Left ventricle myocardium inferior (tissue), 1 donor: Measurements from ENCODE around the gene ATP13A2. TPM values are rescaled to one million over a fixed set of nuclear protein-coding genes. Genes with fewer than 3 reads are reported as not detected.

ENCODE experiments used
- DNase-seq: peaks from one replicate; pipeline ENCODE4 v3.0.0-alpha.2; 2020
- H3K27ac ChIP-seq: fragments of 200-600 bp; replicated peaks from 2 replicates; pipeline ENCODE4 v1.8.0; 2021
- H3K27me3 ChIP-seq: fragments of 200-600 bp; 2 replicates; pipeline ENCODE4 v1.8.0; 2021; ENCODE audit warnings: low read depth
- H3K36me3 ChIP-seq: fragments of 200-600 bp; 2 replicates; pipeline ENCODE4 v1.8.0; 2021
- H3K4me1 ChIP-seq: fragments of 200-600 bp; 2 replicates; pipeline ENCODE4 v1.8.0; 2021
- H3K4me3 ChIP-seq: fragments of 200-600 bp; 2 replicates; pipeline ENCODE4 v1.8.0; 2021; ENCODE audit warnings: mild to moderate bottlenecking, moderate library complexity
- H3K9me3 ChIP-seq: fragments of 200-600 bp; replicated peaks from 2 replicates; pipeline ENCODE4 v1.8.0; 2021
- intact Hi-C: fragments of 100-400 bp; cut with micrococcal nuclease; formaldehyde crosslinking; loops from one replicate; pipeline ENCODE4 v1.11.0; 2022
- total RNA-seq: library from RNA; stranded (reverse); fragmentation: NEBNext Ultra II Directional; extraction: Animal tissue kit (Norgen Biotek cat#: 25700); gene quantifications from one replicate; pipeline ENCODE4 v1.2.1, GENCODE V29; 2021
- TF ChIP-seq, protein P1 (sequence below): fragments of 200-600 bp; IDR thresholded peaks from 2 replicates; pipeline ENCODE4 v1.8.0; 2021; ENCODE audit warnings: antibody characterized with exemption, mild to moderate bottlenecking, borderline replicate concordance
- donor health status: DM: no; HTN: yes; CAD: no; lungs with severe emphysema.

Gene ATP13A2
- total RNA-seq, 1 donor from 2014 or later: 11.2 TPM

DNA sequence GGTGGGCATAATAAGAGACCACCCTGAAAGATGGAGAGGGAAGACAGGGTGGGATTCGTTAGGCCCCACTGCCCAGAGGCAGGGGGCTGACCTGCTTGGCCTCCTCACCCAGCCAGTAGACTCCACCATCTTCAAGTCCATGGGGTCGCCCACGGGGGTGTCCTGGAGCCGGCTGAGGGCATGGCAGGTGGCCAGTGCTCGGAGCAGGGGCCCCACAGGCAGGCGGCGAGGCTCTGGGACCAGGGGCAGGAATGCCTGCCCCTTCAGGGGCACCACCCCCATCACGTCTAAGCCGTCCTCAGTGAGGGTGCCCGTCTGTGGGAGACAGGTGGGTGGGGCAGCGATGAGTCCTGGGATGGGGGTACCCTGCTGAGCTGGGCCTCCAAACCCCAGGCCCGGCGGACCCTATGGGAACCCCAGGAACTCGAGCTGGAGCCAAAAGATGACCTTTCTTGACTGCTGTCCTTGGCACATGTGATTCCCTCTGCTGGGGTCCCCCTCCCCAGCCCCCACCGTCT, 18.1 kb downstream of the ATP13A2 start:
- Histone ChIP-seq H3K36me3 (peaks cover 69% of the 10 kb centered on the region), H3K4me3 (no peak overlapping the region), H3K27ac (no peak overlapping the region), H3K4me1 (no peaks in the 10 kb centered on the region), H3K9me3 (no peaks in the 10 kb centered on the region), H3K27me3 (no peaks in the 10 kb centered on the region)
- TF ChIP-seq, protein P1, sequence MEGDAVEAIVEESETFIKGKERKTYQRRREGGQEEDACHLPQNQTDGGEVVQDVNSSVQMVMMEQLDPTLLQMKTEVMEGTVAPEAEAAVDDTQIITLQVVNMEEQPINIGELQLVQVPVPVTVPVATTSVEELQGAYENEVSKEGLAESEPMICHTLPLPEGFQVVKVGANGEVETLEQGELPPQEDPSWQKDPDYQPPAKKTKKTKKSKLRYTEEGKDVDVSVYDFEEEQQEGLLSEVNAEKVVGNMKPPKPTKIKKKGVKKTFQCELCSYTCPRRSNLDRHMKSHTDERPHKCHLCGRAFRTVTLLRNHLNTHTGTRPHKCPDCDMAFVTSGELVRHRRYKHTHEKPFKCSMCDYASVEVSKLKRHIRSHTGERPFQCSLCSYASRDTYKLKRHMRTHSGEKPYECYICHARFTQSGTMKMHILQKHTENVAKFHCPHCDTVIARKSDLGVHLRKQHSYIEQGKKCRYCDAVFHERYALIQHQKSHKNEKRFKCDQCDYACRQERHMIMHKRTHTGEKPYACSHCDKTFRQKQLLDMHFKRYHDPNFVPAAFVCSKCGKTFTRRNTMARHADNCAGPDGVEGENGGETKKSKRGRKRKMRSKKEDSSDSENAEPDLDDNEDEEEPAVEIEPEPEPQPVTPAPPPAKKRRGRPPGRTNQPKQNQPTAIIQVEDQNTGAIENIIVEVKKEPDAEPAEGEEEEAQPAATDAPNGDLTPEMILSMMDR: no peak
- intact Hi-C loops: no loop called here
- no peak for DNase-seq

DNA sequence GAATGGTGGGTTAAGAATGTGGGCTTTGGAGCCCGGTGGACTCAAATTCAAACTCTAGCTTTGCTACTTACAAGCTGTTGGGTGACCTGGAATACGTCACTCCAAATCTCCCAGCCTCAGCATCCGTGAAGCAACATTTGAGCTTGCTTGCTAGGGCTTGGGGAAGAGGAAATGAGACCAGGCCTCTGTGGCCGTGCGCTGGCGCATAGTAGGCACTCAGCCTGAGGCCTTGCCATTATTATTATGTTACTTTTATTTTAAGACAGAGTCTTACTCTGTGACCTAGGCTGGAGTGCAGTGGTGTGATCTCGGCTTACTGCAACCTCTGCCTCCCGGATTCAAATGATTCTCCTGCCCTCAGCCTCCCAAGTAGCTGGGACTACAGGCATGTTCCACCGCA, 19.1 kb downstream of the ATP13A2 start:
- Histone ChIP-seq H3K4me3 (no peak overlapping the region), H3K9me3 (no peaks in the 10 kb centered on the region), H3K27me3 (no peaks in the 10 kb centered on the region), H3K36me3 (peaks cover 69% of the 10 kb centered on the region), H3K4me1 (no peaks in the 10 kb centered on the region), H3K27ac (no peak overlapping the region)
- DNase-seq: no peak
- intact Hi-C loops: no loop called here
- TF ChIP-seq, protein P1: no peak

DNA sequence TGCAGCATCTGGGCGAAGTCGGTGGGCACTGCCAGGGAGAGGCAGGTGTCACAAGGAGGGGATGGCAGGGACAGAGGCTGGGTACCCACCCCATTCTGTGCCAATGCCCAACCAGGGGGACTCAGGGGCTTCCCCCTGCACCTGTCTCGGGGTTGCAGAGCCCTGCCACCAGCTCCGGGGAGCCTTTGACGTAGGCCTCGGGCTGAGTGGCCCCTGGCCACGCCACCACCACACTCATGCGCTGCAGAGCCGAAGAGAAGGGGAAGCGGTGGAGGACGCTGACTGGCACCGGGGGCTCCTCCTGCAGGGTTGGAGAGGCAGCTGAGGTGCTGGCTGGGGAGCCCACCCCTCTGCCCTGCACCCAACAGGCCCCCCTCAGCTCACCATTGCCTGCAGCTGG, 19.6 kb downstream of the ATP13A2 start:
- Histone ChIP-seq H3K4me3 (no peak overlapping the region), H3K4me1 (no peaks in the 10 kb centered on the region), H3K27ac (no peak overlapping the region), H3K27me3 (no peaks in the 10 kb centered on the region), H3K36me3 (peaks cover 70% of the 10 kb centered on the region), H3K9me3 (no peaks in the 10 kb centered on the region)
- intact Hi-C loops: no loop called here
- no peak for DNase-seq
- TF ChIP-seq, protein P1: no peak

DNA sequence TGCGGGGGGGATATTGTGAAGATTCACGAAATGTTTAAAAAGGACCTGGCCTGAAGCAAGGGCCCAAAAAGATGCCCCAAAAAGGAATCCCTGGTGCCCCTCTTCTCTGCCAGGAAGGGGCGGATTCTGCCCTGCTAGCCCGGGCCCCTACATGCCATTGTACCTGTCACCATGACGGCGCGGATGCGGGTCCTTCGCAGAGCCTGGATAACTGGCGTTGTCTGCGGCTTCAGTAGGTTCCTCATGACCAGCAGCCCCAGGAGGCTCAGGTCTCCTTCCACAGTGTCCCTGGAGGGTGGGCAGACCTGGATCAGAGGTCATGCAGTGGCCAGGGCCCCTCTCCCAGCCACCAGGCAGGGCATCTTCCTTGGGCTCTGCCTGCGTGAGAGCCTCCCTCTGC, 20.2 kb downstream of the ATP13A2 start:
- intact Hi-C loops: no loop called here
- DNase-seq: no peak
- Histone ChIP-seq H3K27me3 (no peaks in the 10 kb centered on the region), H3K27ac (no peak overlapping the region), H3K4me1 (no peaks in the 10 kb centered on the region), H3K36me3 (peaks cover 69% of the 10 kb centered on the region), H3K9me3 (no peaks in the 10 kb centered on the region), H3K4me3 (no peak overlapping the region)
- TF ChIP-seq, protein P1: no peak

DNA sequence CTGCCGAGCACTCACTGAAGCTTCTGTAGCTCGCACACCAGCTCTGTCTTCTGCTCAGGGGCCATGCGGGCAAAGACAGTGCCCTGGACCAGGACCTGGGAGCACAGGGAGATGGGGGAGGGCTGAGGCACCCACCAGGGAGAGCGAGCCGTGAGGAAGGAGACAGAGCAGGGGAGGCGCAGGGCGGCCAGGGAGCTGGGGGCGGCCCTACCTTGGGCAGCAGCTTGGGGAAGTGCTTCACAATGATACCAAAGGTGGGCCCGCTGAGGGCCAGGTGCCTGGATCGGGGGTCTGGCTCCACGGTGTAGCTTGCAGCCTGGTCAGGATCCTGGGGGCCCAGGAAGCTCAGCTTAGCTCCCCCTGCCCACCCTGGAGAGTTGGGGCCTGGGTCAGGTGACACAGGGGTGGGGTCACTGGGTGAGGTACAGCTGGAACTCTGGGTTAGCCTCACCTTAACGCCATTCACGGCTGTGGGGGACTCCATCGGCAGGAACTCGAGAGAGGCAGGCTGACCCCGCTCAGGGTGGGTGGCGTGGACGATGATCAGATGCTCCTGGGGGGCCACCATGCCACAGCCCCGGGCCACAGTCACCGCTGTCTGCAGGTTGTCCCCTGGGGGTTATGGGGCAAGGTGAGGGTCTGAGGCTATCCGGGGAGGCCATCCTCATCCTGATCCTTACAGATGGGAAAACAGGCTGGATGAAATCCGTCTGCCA, 21.9 kb downstream of the ATP13A2 start:
- no peak for DNase-seq
- no peaks in the 10 kb centered on the region for H3K4me1 ChIP-seq
- H3K27me3 ChIP-seq: no peaks in the 10 kb centered on the region
- H3K9me3 ChIP-seq: no peaks in the 10 kb centered on the region
- intact Hi-C loops: no loop called here
- peaks cover 64% of the 10 kb centered on the region for H3K36me3 ChIP-seq
- no peak overlapping the region for H3K27ac ChIP-seq
- TF ChIP-seq, protein P1: no peak
- no peak overlapping the region for H3K4me3 ChIP-seq
